NB4 (cell line): ENCODE measurements around the gene FANCI.

Experiments used
- CTCF ChIP-seq: IDR thresholded peaks from one replicate; pipeline ENCODE4 v1.5.1; 2012; ENCODE audit warnings: low read depth, low read length
- MYC ChIP-seq: IDR thresholded peaks from 2 replicates; pipeline ENCODE4 v1.6.1; 2011; ENCODE audit warnings: low read depth, low read length
- POLR2A ChIP-seq: IDR thresholded peaks from 2 replicates; pipeline ENCODE4 v1.6.1; 2011; ENCODE audit warnings: mild to moderate bottlenecking; ENCODE audit not compliant: insufficient read length; ENCODE audit errors: extremely low read depth

GRCh38 chr15:89316504-89316903, 72.7 kb downstream of the FANCI start:
- TF ChIP-seq CTCF (no peak), POLR2A (no peak), MYC (no peak)
